ENCODE data around the gene ADIRF. TPM values are rescaled to one million over a fixed set of nuclear protein-coding genes. Genes with fewer than 3 reads are reported as not detected.
"Not testable (repeated sequence)": the region's sequence is repeated elsewhere in the genome, so short reads cannot be mapped to it uniquely, and the experiment has no call there.

ADIRF gene
- total and polyA plus RNA-seq, 7 donors = 45.3 to 157 (median 98.1) TPM

DNA sequence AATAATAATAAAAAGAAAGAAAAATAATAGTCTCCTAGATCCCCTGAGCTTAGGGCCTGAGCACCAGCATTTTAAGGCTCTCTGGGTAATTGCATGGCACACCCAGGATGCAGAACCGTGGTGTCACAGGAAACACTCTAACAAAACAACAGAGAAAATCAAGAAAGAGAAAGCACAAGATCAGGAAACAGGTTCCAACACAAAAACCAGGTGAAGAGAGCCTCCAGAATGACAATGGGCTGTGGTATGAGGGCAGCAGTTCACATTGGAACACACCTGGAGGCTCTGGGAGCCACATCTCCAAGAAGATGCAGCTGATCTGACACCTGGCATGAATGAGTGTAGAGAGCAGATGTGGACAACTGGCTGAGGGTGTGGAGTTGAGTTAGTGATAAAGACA is 17.9 kb upstream of the ADIRF start:
- intact Hi-C loops (cut with DNase I) = no loop called here
- Histone ChIP-seq H3K4me3 (no peak overlapping the region), H3K9me3 (no peaks in the 10 kb centered on the region), H3K27ac (no peak overlapping the region), H3K36me3 (no peaks in the 10 kb centered on the region), H3K4me1 (peaks cover 0 to 31% (median 24%) of the 10 kb centered on the region in 4 donors), H3K27me3 (peaks cover 0 to 13% (median 0%) of the 10 kb centered on the region in 3 donors)
- WGBS, 2 donors = 31 to 46% methylated on average over 1 of the region's 1 CpG
- TF ChIP-seq EP300 (IDR thresholded peaks at IDR 0.05) (no peak), POLR2AphosphoS5 (IDR thresholded peaks at IDR 0.05) (no peak), POLR2A (IDR thresholded peaks at IDR 0.05) (no peak)
- TF ChIP-seq, protein P1, sequence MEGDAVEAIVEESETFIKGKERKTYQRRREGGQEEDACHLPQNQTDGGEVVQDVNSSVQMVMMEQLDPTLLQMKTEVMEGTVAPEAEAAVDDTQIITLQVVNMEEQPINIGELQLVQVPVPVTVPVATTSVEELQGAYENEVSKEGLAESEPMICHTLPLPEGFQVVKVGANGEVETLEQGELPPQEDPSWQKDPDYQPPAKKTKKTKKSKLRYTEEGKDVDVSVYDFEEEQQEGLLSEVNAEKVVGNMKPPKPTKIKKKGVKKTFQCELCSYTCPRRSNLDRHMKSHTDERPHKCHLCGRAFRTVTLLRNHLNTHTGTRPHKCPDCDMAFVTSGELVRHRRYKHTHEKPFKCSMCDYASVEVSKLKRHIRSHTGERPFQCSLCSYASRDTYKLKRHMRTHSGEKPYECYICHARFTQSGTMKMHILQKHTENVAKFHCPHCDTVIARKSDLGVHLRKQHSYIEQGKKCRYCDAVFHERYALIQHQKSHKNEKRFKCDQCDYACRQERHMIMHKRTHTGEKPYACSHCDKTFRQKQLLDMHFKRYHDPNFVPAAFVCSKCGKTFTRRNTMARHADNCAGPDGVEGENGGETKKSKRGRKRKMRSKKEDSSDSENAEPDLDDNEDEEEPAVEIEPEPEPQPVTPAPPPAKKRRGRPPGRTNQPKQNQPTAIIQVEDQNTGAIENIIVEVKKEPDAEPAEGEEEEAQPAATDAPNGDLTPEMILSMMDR (IDR thresholded peaks at IDR 0.05) = no peak
- peak; percentile 17 for DNase-seq

DNA sequence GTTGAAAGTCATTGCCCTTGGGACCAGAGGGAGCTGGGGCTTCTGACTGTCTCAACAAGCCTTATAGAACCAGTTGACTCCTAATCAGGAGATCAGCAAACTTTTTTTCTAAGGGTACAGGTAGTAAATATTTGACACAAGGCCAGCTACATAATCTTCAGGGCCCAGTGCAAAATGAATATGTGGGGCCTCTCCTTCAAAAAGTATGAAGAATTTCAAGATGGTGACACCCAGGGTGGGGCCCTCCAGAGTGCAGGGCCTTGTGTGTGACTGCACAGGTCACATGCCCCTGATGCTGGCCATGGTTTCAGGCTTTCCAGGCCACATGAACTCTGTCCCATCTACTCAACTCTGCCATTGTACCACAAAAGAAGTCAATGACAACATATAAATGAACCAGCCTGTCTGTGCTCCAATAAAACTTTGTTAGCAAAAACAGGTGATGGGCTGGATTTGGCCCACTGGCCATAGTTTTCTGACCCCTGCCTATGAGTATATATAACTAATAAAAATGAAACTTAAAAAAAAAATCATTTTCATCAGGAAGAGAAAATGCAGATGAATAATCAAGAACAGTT is 17.0 kb upstream of the ADIRF start:
- peaks cover 0 to 9% (median 0%) of the 10 kb centered on the region in 3 donors for H3K27me3 ChIP-seq
- no peak overlapping the region for H3K4me3 ChIP-seq
- peak; percentile 62 for DNase-seq
- H3K4me1 ChIP-seq = peaks cover 0 to 23% (median 18%) of the 10 kb centered on the region in 4 donors
- no peaks in the 10 kb centered on the region for H3K9me3 ChIP-seq
- TF ChIP-seq POLR2AphosphoS5 (IDR thresholded peaks at IDR 0.05) (no peak), POLR2A (IDR thresholded peaks at IDR 0.05) (no peak), EP300 (IDR thresholded peaks at IDR 0.05) (no peak)
- TF ChIP-seq, protein P1 (IDR thresholded peaks at IDR 0.05) = no peak
- H3K27ac ChIP-seq = no peak overlapping the region
- H3K36me3 ChIP-seq = no peaks in the 10 kb centered on the region
- intact Hi-C loops (cut with DNase I) = no loop called here

DNA sequence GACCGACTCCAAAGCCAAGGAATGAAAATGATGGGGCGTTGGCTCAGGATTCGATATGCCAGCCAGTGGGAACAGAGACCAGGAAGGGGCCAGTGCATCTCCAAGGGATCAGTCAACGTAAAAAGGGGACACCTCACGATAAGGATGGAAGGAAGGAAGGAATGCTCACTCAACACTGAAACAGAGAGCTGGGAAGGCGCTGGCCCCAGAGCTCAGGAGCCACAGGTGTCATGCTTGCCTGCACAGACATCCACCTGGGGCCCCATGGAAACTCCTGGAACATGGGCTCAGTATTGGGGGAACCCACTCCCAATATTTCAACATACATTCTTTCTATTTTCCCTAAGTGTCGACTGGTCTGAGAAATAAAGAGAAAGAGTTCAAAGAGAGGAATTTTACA is 16.2 kb upstream of the ADIRF start:
- intact Hi-C loops (cut with DNase I) = no loop called here
- WGBS, 2 donors = 86 to 97% methylated on average over 7 of the region's 7 CpGs
- DNase-seq = peak; percentile 41
- Histone ChIP-seq H3K9me3 (no peaks in the 10 kb centered on the region), H3K36me3 (no peaks in the 10 kb centered on the region), H3K27me3 (peaks cover 0 to under 1% (median 0%) of the 10 kb centered on the region in 3 donors), H3K4me1 (peaks cover 0 to 23% (median 17%) of the 10 kb centered on the region in 4 donors), H3K27ac (no peak overlapping the region), H3K4me3 (no peak overlapping the region)
- TF ChIP-seq POLR2AphosphoS5 (IDR thresholded peaks at IDR 0.05) = no peak
- TF ChIP-seq POLR2A (IDR thresholded peaks at IDR 0.05) = no peak
- no peak for TF ChIP-seq EP300 (IDR thresholded peaks at IDR 0.05)
- TF ChIP-seq, protein P1 (IDR thresholded peaks at IDR 0.05) = no peak

DNA sequence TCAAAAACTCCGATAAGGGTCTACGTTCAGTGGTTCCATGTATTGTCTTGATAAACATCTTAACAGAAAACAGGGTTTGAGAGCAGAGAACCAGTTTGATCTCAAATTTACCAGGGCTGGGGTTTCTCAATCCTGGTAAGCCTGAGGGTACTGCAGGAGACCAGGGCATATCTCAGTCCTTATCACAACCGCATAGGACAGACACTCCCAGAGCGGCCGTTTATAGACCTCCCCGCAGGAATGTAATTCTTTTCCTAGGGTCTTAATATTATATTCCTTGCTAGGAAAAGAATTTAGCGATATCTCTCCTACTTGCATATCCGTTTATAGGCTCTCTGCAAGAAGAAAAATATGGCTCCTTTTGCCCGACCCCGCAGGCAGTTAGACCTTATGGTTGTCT is 15.6 kb upstream of the ADIRF start:
- intact Hi-C loops (cut with DNase I); H3K27me3 ChIP-seq; H3K4me3 ChIP-seq; DNase-seq; H3K36me3 ChIP-seq; H3K9me3 ChIP-seq: not testable (repeated sequence)
- 96 to 98% methylated on average over 10 of the region's 10 CpGs for WGBS, 2 donors
- Histone ChIP-seq H3K4me1 (peaks cover 0 to 23% (median 17%) of the 10 kb centered on the region in 4 donors), H3K27ac (peak overlapping the region in 1 of 4 donors; percentile 77)

DNA sequence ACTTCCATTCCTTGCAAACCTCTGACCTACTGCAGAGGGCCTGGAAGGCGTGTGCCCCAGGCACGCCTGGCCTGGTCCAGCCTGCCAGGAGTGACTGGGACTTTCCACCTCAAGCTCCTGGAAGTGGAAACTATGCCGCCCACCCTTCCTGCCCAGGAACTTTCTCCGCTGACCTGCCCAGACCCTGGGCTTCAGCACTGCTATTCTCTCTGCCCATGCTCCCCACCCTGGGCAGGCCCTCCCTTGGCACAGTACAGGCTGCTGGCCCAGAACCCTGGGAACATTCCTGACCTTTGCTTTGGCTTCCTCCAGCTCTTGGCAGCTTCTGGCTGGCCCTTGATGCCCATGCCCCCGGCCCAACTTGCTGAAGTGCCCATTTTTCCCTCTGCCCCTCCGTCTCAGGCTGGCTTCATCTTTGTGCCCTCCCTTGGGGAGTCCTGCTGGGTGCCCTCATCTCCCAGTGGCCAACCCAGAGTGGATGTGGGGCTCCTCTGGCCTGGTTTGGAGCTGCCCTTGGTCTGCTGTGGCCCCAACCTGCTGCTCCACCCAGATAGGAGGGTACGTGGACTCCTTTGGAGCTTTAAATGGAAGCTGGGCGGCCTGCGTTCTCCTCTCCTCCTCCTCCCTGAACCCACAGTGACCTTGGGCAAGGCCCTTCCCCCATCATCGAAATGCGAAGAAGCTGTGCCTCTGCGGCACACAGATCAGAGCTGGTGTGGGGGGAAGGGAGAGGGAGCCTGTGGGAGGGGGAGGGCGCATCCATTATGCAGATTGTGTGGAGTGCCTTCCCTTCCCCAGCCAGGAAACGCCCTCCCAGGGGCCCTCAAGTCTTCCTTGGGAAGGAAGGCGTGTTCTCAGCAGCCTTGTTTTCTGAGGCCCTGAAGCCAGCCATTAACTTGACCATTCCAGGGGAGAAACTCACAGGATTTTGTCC is 14.3 kb upstream of the ADIRF start:
- TF ChIP-seq POLR2AphosphoS5 (IDR thresholded peaks at IDR 0.05) (peak in 3 of 4 donors; percentile 22 to 53 (median 29)), EP300 (IDR thresholded peaks at IDR 0.05) (no peak)
- TF ChIP-seq, protein P1 (IDR thresholded peaks at IDR 0.05) = no peak
- Histone ChIP-seq H3K27me3 (no peaks in the 10 kb centered on the region), H3K4me1 (peaks cover 0 to 32% (median 28%) of the 10 kb centered on the region in 4 donors), H3K27ac (peak overlapping the region; percentile 63 to 77 (median 68)), H3K36me3 (no peaks in the 10 kb centered on the region), H3K9me3 (no peaks in the 10 kb centered on the region), H3K4me3 (no peak overlapping the region)
- 78 to 83% methylated on average over 15 of the region's 15 CpGs for WGBS, 2 donors
- intact Hi-C loops (cut with DNase I) = no loop called here
- peak; percentile 67 for DNase-seq

Measured in sigmoid colon (tissue), 7 donors.